ENCODE measurements around the gene TMPRSS3. TPM values are rescaled to one million over a fixed set of nuclear protein-coding genes. Genes with fewer than 3 reads are reported as not detected.

TMPRSS3 gene
- total RNA-seq, 2 donors from 2014 or later = 24.0 to 163 TPM

GRCh38 chr21:42382915-42383314 lies 12.9 kb downstream of the TMPRSS3 start:
- ATAC-seq (replicated peaks) = no peak
- peaks cover 48% of the 10 kb centered on the region for H3K36me3 Mint-ChIP-seq (ENCODE audit: low read depth)
- peaks cover 4% of the 10 kb centered on the region for H3K9me3 Mint-ChIP-seq

GRCh38 chr21:42381347-42381984 lies 14.4 kb downstream of the TMPRSS3 start:
- ATAC-seq (replicated peaks) = peak; percentile 84
- H3K4me1 Mint-ChIP-seq = no peaks in the 10 kb centered on the region
- no peak overlapping the region for H3K4me3 Mint-ChIP-seq
- peaks cover 4% of the 10 kb centered on the region for H3K9me3 Mint-ChIP-seq
- peaks cover 48% of the 10 kb centered on the region for H3K36me3 Mint-ChIP-seq (ENCODE audit: low read depth)
- H3K27ac Mint-ChIP-seq = peak overlapping the region; percentile 19
- no peaks in the 10 kb centered on the region for H3K27me3 Mint-ChIP-seq

More at GRCh38 chr21:42382915-42383314, 12.9 kb downstream of the TMPRSS3 start:
- Mint-ChIP-seq H3K27ac (peak overlapping the region; percentile 19), H3K4me1 (peaks cover 13% of the 10 kb centered on the region), H3K27me3 (no peaks in the 10 kb centered on the region), H3K4me3 (no peak overlapping the region)

GRCh38 chr21:42379426-42380215 lies 16.2 kb downstream of the TMPRSS3 start:
- H3K4me1 Mint-ChIP-seq = peaks cover 1% of the 10 kb centered on the region
- H3K36me3 Mint-ChIP-seq (ENCODE audit: low read depth) = peaks cover 60% of the 10 kb centered on the region
- H3K27ac Mint-ChIP-seq = no peak overlapping the region
- peak; percentile 23 for ATAC-seq (replicated peaks)
- peaks cover 4% of the 10 kb centered on the region for H3K9me3 Mint-ChIP-seq
- H3K27me3 Mint-ChIP-seq = no peaks in the 10 kb centered on the region
- H3K4me3 Mint-ChIP-seq = no peak overlapping the region

- peak overlapping the region; percentile 75 for H3K27ac Mint-ChIP-seq
- H3K27me3 Mint-ChIP-seq = no peaks in the 10 kb centered on the region
- H3K9me3 Mint-ChIP-seq = peaks cover 4% of the 10 kb centered on the region
- H3K36me3 Mint-ChIP-seq (ENCODE audit: low read depth) = peaks cover 68% of the 10 kb centered on the region
- ATAC-seq (replicated peaks) = no peak
- H3K4me1 Mint-ChIP-seq = peaks cover 10% of the 10 kb centered on the region
- H3K4me3 Mint-ChIP-seq = no peak overlapping the region
These were observed 17.4 kb downstream of the TMPRSS3 start for GRCh38 chr21:42378418-42378817.

GRCh38 chr21:42377951-42378340 lies 17.9 kb downstream of the TMPRSS3 start:
- Mint-ChIP-seq H3K9me3 (peaks cover 4% of the 10 kb centered on the region), H3K27me3 (no peaks in the 10 kb centered on the region), H3K4me3 (no peak overlapping the region), H3K27ac (peak overlapping the region; percentile 75), H3K4me1 (peaks cover 15% of the 10 kb centered on the region), H3K36me3 (ENCODE audit: low read depth) (peaks cover 73% of the 10 kb centered on the region)
- ATAC-seq (replicated peaks) = no peak

- peaks cover under 1% of the 10 kb centered on the region for H3K9me3 Mint-ChIP-seq
- H3K27me3 Mint-ChIP-seq = no peaks in the 10 kb centered on the region
- H3K4me3 Mint-ChIP-seq = peak overlapping the region; percentile 69
- H3K27ac Mint-ChIP-seq = peak overlapping the region; percentile 75
- ATAC-seq (replicated peaks) = no peak
- H3K36me3 Mint-ChIP-seq (ENCODE audit: low read depth) = peaks cover 73% of the 10 kb centered on the region
- H3K4me1 Mint-ChIP-seq = peaks cover 16% of the 10 kb centered on the region
These were observed 18.5 kb downstream of the TMPRSS3 start for GRCh38 chr21:42377211-42377950.

- Mint-ChIP-seq H3K27me3 (no peaks in the 10 kb centered on the region), H3K4me3 (peak overlapping the region; percentile 69), H3K4me1 (peaks cover 23% of the 10 kb centered on the region), H3K9me3 (no peaks in the 10 kb centered on the region), H3K36me3 (ENCODE audit: low read depth) (peaks cover 73% of the 10 kb centered on the region), H3K27ac (no peak overlapping the region)
- no peak for ATAC-seq (replicated peaks)
These were observed 19.4 kb downstream of the TMPRSS3 start for GRCh38 chr21:42376338-42376982.

GRCh38 chr21:42375966-42376337 lies 19.9 kb downstream of the TMPRSS3 start:
- peaks cover 73% of the 10 kb centered on the region for H3K36me3 Mint-ChIP-seq (ENCODE audit: low read depth)
- H3K27ac Mint-ChIP-seq = no peak overlapping the region
- peaks cover 28% of the 10 kb centered on the region for H3K4me1 Mint-ChIP-seq

GRCh38 chr21:42375506-42375905 lies 20.3 kb downstream of the TMPRSS3 start:
- H3K36me3 Mint-ChIP-seq (ENCODE audit: low read depth) = peaks cover 78% of the 10 kb centered on the region
- peak overlapping the region; percentile 84 for H3K27ac Mint-ChIP-seq
- H3K9me3 Mint-ChIP-seq = no peaks in the 10 kb centered on the region
- ATAC-seq (replicated peaks) = no peak
- H3K4me1 Mint-ChIP-seq = peaks cover 32% of the 10 kb centered on the region
- H3K27me3 Mint-ChIP-seq = no peaks in the 10 kb centered on the region
- peak overlapping the region; percentile 69 for H3K4me3 Mint-ChIP-seq

More at GRCh38 chr21:42375966-42376337, 19.9 kb downstream of the TMPRSS3 start:
- peak overlapping the region; percentile 69 for H3K4me3 Mint-ChIP-seq
- no peaks in the 10 kb centered on the region for H3K9me3 Mint-ChIP-seq
- no peaks in the 10 kb centered on the region for H3K27me3 Mint-ChIP-seq
- ATAC-seq (replicated peaks) = no peak

GRCh38 chr21:42374864-42375499 lies 20.9 kb downstream of the TMPRSS3 start:
- Mint-ChIP-seq H3K4me3 (peak overlapping the region; percentile 69), H3K27me3 (no peaks in the 10 kb centered on the region), H3K9me3 (no peaks in the 10 kb centered on the region), H3K4me1 (peaks cover 32% of the 10 kb centered on the region), H3K27ac (peak overlapping the region; percentile 84), H3K36me3 (ENCODE audit: low read depth) (peaks cover 78% of the 10 kb centered on the region)
- ATAC-seq (replicated peaks) = peak; percentile 41

- no peaks in the 10 kb centered on the region for H3K9me3 Mint-ChIP-seq
- H3K27ac Mint-ChIP-seq = peak overlapping the region; percentile 84
- peak; percentile 31 for ATAC-seq (replicated peaks)
- H3K27me3 Mint-ChIP-seq = no peaks in the 10 kb centered on the region
- H3K4me1 Mint-ChIP-seq = peaks cover 32% of the 10 kb centered on the region
- H3K36me3 Mint-ChIP-seq (ENCODE audit: low read depth) = peaks cover 79% of the 10 kb centered on the region
- peak overlapping the region; percentile 69 for H3K4me3 Mint-ChIP-seq
These were observed 21.4 kb downstream of the TMPRSS3 start for GRCh38 chr21:42374457-42374856.

- ATAC-seq (replicated peaks) = no peak
- H3K27me3 Mint-ChIP-seq = no peaks in the 10 kb centered on the region
- H3K27ac Mint-ChIP-seq = peak overlapping the region; percentile 84
These were observed 21.9 kb downstream of the TMPRSS3 start for GRCh38 chr21:42373908-42374455.

GRCh38 chr21:42373196-42373907 lies 22.5 kb downstream of the TMPRSS3 start:
- H3K4me3 Mint-ChIP-seq = peak overlapping the region; percentile 69
- peak overlapping the region; percentile 84 for H3K27ac Mint-ChIP-seq
- ATAC-seq (replicated peaks) = peak; percentile 80
- H3K36me3 Mint-ChIP-seq (ENCODE audit: low read depth) = peaks cover 82% of the 10 kb centered on the region
- H3K9me3 Mint-ChIP-seq = no peaks in the 10 kb centered on the region
- no peaks in the 10 kb centered on the region for H3K27me3 Mint-ChIP-seq
- peaks cover 32% of the 10 kb centered on the region for H3K4me1 Mint-ChIP-seq

More at GRCh38 chr21:42373908-42374455, 21.9 kb downstream of the TMPRSS3 start:
- Mint-ChIP-seq H3K9me3 (no peaks in the 10 kb centered on the region), H3K36me3 (ENCODE audit: low read depth) (peaks cover 84% of the 10 kb centered on the region), H3K4me3 (peak overlapping the region; percentile 69), H3K4me1 (peaks cover 32% of the 10 kb centered on the region)

Data from activated T-helper 17 cell treated with anti-CD3 and anti-CD28 coated beads, Interleukin-2, amount 50 U/mL, for 72 hours (primary cell).